ENCODE data around the gene TBC1D21. TPM values are rescaled to one million over a fixed set of nuclear protein-coding genes. Genes with fewer than 3 reads are reported as not detected.
"Not testable (repeated sequence)": the region's sequence is repeated elsewhere in the genome, so short reads cannot be mapped to it uniquely, and the experiment has no call there.

The TBC1D21 gene
- total RNA-seq, 4 donors from 2014 or later: not detected

- Histone ChIP-seq H3K9me3 (no peaks in the 10 kb centered on the region), H3K4me3 (replicated peaks in 1 of 3) (no peak overlapping the region), H3K4me1 (no peaks in the 10 kb centered on the region), H3K36me3 (no peaks in the 10 kb centered on the region), H3K27me3 (no peaks in the 10 kb centered on the region), H3K27ac (no peak overlapping the region)
- TF ChIP-seq CTCF (IDR thresholded peaks at IDR 0.05) (no peak), POLR2A (IDR thresholded peaks at IDR 0.05) (no peak)
- DNase-seq: no peak
- WGBS, 2 donors: 83 to 97% methylated on average over 8 to 10 of the region's 10 CpGs
- intact Hi-C loops (cut with DNase I): no loop called here
Measured at GRCh38 chr15:73937296-73937695, 63.9 kb downstream of the TBC1D21 start.

GRCh38 chr15:73937726-73938125, 64.4 kb downstream of the TBC1D21 start:
- Histone ChIP-seq H3K9me3 (no peaks in the 10 kb centered on the region), H3K36me3 (no peaks in the 10 kb centered on the region), H3K4me1 (no peaks in the 10 kb centered on the region), H3K4me3 (replicated peaks in 1 of 3) (no peak overlapping the region), H3K27ac (no peak overlapping the region), H3K27me3 (no peaks in the 10 kb centered on the region)
- intact Hi-C loops (cut with DNase I): no loop called here
- WGBS, 2 donors: 95 to 97% methylated on average over 11 of the region's 11 CpGs
- no peak for TF ChIP-seq POLR2A (IDR thresholded peaks at IDR 0.05)
- no peak for TF ChIP-seq CTCF (IDR thresholded peaks at IDR 0.05)
- DNase-seq: no peak

DNA sequence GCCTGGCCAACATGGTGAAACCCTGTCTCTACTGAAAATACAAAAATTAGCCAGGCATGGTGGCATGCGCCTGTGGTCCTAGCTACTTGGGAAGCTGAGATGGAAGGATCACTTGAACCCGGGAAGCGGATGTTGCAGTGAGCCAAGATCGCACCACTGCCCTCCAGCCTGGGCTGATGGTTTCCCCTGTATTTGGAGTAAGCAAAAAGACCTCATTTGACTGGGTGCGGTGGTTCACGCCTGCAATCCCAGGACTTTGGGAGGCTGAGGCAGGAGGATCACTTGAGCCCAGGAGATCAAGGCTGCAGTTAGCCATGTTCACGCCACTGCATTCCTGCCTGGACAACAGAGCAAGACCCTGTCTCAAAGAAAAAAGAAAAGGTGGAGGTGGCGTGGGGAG, 65.2 kb downstream of the TBC1D21 start:
- DNase-seq; H3K4me3 ChIP-seq (replicated peaks in 1 of 3); H3K4me1 ChIP-seq; H3K27ac ChIP-seq; H3K27me3 ChIP-seq; intact Hi-C loops (cut with DNase I); H3K36me3 ChIP-seq; H3K9me3 ChIP-seq: not testable (repeated sequence)
- WGBS, 2 donors: 94 to 96% methylated on average over 8 of the region's 8 CpGs

Other genes with a start within 250 kb of the TBC1D21 start
- 100 to 1,000 TPM in 3 of 4 donors, 10 to 100 TPM in 1; 86.7 to 134 (median 124) TPM for gene NPTN, start 240.2 kb upstream of the TBC1D21 start, total RNA-seq
- gene CD276, start 189.2 kb upstream of the TBC1D21 start, total RNA-seq: 10 to 100 TPM; 22.6 to 39.5 (median 28.9) TPM
- gene INSYN1, start 120.2 kb upstream of the TBC1D21 start, total RNA-seq: 1 to 10 TPM in 3 of 4 donors, under 1 TPM in 1; 0.83 to 2.5 (median 2.0) TPM
- 10 to 100 TPM in 3 of 4 donors, 1 to 10 TPM in 1; 9.9 to 15.2 (median 12.0) TPM for gene LOXL1, start 52.9 kb downstream of the TBC1D21 start, total RNA-seq
- 10 to 100 TPM; 15.3 to 42.1 (median 30.1) TPM for gene STOML1, start 118.7 kb downstream of the TBC1D21 start, total RNA-seq
- gene PML, start 121.2 kb downstream of the TBC1D21 start, total RNA-seq: 100 to 1,000 TPM in 1 of 4 donors, 10 to 100 TPM in 3; 55.9 to 141 (median 76.5) TPM
- under 1 TPM in 2 of 4 donors, not detected in 2; 0.22 to 0.54 TPM for gene GOLGA6A, start 209.0 kb downstream of the TBC1D21 start, total RNA-seq